GM19351 (cell line): ENCODE measurements around the gene SLC22A23.

ENCODE experiments used
- ATAC-seq: cut with Tn5 transposase; IDR thresholded peaks from one replicate; pipeline ENCODE4 v1.9.1; 2021; ENCODE audit warnings: mild to moderate bottlenecking, moderate library complexity; ENCODE audit not compliant: unreplicated experiment

Gene SLC22A23

DNA sequence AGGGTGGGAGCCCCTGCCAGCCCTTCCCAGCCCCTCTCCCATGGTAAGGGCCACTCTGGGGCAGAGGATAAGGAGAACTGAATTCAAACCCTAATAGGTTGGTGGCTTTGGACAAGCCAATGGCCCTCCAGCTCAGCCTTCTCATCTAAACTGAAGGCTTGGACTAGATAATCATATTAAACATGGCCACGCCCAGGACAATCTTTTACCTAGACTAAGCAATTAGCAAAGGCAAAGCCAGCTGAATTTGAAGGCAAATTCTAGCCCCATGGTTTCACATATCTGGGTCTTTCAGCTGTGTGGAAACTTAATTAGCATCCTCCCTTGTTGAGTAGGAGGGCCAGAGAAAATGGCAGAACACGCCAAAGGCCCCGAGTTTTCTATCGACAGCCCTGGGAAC lies 10.7 kb downstream of the SLC22A23 start:
- no peak for ATAC-seq

- ATAC-seq, result no peak
Measured at GRCh38 chr6:3444276-3445088, 12.4 kb downstream of the SLC22A23 start.

GRCh38 chr6:3443221-3443515 lies 13.7 kb downstream of the SLC22A23 start:
- ATAC-seq, result no peak

GRCh38 chr6:3442431-3443220 lies 14.2 kb downstream of the SLC22A23 start:
- ATAC-seq, result no peak

DNA sequence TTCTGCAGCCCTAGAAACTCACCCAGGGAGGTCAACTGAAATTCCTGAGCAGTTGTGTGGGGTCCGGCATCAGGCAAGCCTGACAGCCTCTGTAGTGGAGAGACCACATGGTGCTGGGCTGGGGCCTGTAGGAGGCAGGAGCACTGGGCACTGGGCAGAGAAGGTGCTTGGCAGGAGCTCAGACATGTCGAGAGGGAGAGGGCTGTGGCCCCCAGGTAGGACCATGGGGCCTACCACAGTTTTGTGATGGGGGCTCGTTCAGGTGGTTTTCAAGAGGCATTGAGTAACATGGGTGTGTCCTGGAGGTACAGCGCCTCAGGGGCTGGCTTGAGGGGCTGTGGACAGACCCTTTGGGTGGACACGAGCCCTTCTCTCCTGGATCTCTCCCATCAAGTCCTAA lies 15.9 kb downstream of the SLC22A23 start:
- no peak for ATAC-seq

DNA sequence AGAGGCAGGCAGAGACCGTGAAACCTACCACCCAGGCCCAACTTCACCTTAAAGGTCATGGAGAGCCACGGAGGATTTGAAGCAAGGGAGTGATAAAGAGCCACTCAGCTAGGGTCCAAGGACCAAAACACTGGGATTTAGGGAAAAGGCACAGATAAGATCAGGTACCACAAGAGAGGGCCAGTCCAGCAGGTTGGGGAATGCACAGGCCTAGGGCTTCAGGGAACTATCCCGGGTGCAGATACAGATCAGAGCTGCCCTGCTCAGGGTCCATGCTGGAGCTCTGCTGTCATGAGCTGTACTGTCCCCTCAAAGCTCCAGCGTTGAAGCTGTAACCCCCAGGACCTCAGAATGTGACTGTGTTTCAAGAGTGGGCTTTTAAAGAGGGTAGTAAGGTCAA lies 16.9 kb downstream of the SLC22A23 start:
- no peak for ATAC-seq

GRCh38 chr6:3438190-3439167 lies 18.4 kb downstream of the SLC22A23 start:
- no peak for ATAC-seq

- ATAC-seq, result no peak
Measured at GRCh38 chr6:3433005-3433404, 23.8 kb downstream of the SLC22A23 start.

- ATAC-seq, result no peak
Measured at GRCh38 chr6:3432416-3432815, 24.4 kb downstream of the SLC22A23 start.

GRCh38 chr6:3431994-3432393 lies 24.9 kb downstream of the SLC22A23 start:
- ATAC-seq, result no peak

DNA sequence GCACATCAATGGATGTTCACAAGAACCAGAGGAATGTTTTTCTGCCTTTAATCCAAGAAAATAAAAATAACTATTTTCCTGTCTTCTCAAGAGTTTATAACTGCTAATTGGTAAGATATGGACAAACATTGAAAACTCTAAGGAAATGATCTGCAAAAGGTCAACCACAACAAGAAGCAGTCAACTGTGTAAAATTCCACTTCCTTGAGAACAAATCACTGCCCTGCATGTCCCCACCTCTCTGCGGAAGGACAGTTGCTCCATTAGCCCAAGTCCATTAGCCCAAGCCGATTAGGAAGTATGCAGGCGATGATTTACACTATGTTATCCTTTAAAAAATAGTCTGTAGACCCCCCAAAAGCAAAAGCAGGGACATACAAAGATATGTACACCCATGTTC lies 27.6 kb downstream of the SLC22A23 start:
- ATAC-seq, result no peak

DNA sequence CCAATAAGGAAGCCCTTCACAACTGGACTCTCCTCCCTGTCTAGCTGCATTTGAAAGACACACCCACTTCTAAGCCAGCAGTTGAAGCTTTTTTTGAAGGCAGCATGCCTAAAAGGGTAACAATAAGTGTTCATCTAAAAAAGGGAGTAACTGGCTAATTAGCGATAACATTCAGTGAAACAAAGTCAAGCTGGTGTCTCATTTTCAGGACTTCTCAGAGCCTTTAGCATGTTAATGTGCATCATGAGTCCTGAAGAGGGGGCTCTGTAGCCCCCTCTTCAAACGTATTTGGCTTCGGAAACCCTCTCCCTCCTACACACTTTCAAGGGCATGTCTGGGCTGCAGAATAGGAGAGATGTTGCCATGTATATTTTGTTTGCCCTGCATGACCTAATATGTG lies 28.1 kb downstream of the SLC22A23 start:
- ATAC-seq, result no peak

DNA sequence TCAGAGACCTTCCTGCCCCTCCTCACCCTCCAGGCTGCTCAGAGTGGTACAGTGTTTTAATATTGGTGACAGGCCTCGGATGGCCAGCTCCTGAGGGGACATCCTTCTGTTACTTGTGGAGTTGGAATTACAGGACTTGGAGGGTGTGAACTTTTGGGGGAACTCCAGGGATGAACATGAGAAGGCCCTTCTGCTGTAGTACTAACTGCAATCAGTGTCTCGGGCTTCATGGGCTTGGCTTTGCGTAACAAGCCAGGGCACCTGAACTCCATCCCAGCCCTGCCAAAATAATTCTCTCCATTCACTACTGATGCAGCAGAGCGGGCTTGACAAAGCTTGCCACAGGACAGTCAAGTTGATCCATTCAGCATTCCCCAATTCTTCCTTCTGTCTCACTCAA lies 28.6 kb downstream of the SLC22A23 start:
- no peak for ATAC-seq

- no peak for ATAC-seq
Measured at GRCh38 chr6:3427687-3428085, 29.2 kb downstream of the SLC22A23 start.

GRCh38 chr6:3426927-3427686 lies 29.7 kb downstream of the SLC22A23 start:
- no peak for ATAC-seq

DNA sequence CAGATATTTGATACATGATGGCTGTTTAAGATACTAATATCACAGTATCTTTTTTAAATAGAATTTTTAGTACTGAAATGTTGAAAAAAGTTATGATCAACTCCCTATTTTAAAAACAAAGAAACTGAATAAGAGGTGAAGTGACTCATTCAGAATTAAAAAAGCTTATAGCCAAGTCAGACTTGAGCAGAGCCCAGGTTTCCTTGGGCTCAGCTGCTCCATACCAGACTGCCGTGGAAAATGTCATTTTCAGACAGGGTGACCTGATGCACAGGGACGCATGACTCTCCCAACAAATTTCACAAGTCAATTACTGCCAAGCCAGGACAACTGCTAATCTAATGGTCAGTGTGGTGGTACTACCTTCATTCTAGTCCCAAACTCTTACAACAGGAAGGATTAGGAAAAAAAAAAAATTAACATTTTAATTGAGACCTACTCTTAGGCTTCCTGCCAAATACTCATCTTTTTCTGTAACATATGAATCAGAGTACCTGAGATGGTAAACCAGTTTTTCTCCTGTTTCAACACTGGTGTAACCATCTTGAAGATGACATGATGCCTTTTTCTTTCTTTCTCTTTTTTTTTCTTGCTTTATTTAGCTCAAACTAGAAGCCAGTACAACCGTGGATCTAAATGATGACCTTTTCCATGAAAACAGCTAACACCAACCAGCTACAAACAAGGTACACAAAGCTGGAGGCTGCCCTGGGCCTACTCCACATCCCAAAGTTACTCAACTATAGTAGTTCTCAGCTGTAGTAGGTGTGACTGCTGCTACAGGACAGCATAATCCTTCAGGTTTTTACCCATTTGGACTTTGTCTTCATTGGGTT lies 30.5 kb downstream of the SLC22A23 start:
- no peak for ATAC-seq

- ATAC-seq, result no peak
Measured at GRCh38 chr6:3425574-3425973, 31.3 kb downstream of the SLC22A23 start.

GRCh38 chr6:3424185-3424927 lies 32.5 kb downstream of the SLC22A23 start:
- no peak for ATAC-seq
